Upper lobe of right lung (tissue), 1 donor: ENCODE data around the gene DUSP6. TPM values are rescaled to one million over a fixed set of nuclear protein-coding genes. Genes with fewer than 3 reads are reported as not detected.

ENCODE experiments used
- ATAC-seq: fragments of 200-7000 bp; cut with Tn5 transposase; one replicate; pipeline ENCODE4 v1.9.1; 2020; ENCODE audit warnings: mild to moderate bottlenecking, moderate library complexity
- DNase-seq: peaks from one replicate; pipeline ENCODE4 v3.0.0-alpha.2; 2020
- H3K27ac ChIP-seq: fragments of 200-600 bp; one replicate; pipeline ENCODE4 v1.8.0; 2022
- H3K27me3 ChIP-seq: fragments of 200-600 bp; one replicate; pipeline ENCODE4 v1.8.0; 2022; ENCODE audit warnings: mild to moderate bottlenecking
- H3K36me3 ChIP-seq: fragments of 200-600 bp; one replicate; pipeline ENCODE4 v1.8.0; 2022
- H3K4me1 ChIP-seq: fragments of 200-600 bp; one replicate; pipeline ENCODE4 v1.8.0; 2022
- H3K4me3 ChIP-seq: fragments of 200-600 bp; one replicate; pipeline ENCODE4 v1.8.0; 2022; ENCODE audit warnings: mild to moderate bottlenecking
- H3K9me3 ChIP-seq: fragments of 200-600 bp; one replicate; pipeline ENCODE4 v1.8.0; 2022
- CTCF ChIP-seq: fragments of 200-600 bp; IDR thresholded peaks from one replicate; pipeline ENCODE4 v1.8.0; 2022; ENCODE audit warnings: antibody characterized with exemption
- intact Hi-C: fragments of 100-400 bp; cut with DNase I; formaldehyde crosslinking; loops from one replicate; pipeline ENCODE4 v1.11.0; 2022
- total RNA-seq: library from RNA; stranded (reverse); fragmentation: NEBNext Ultra II Directional; extraction: Animal tissue kit (Norgen Biotek cat#: 25700); gene quantifications from one replicate; pipeline ENCODE4 v1.2.1, GENCODE V29; 2021
- donor health status: DM: no; HTN: yes; CAD: no; lungs with severe emphysema.

DUSP6 gene
- total RNA-seq, 1 donor from 2014 or later, result 110 TPM

GRCh38 chr12:89356069-89356665, 3.9 kb upstream of the DUSP6 start:
- DNase-seq, result no peak
- Histone ChIP-seq H3K4me3 (no peak overlapping the region), H3K36me3 (no peaks in the 10 kb centered on the region), H3K27me3 (no peaks in the 10 kb centered on the region), H3K4me1 (peaks cover 20% of the 10 kb centered on the region), H3K9me3 (no peaks in the 10 kb centered on the region), H3K27ac (no peak overlapping the region)
- no peak for TF ChIP-seq CTCF
- intact Hi-C loops, result loop anchor here (10.0 kb wide), 2 partner anchors 99 to 301 kb away; no protein-coding TSS in a partner anchor
- ATAC-seq, result no peak

- peak overlapping the region; percentile 72 for H3K4me3 ChIP-seq
- H3K9me3 ChIP-seq, result no peaks in the 10 kb centered on the region
- H3K27ac ChIP-seq, result peak overlapping the region; percentile 99
- TF ChIP-seq CTCF, result no peak
- ATAC-seq, result no peak
- intact Hi-C loops, result loop anchor here (10.0 kb wide), 2 partner anchors 99 to 301 kb away; no protein-coding TSS in a partner anchor
- H3K4me1 ChIP-seq, result peaks cover 20% of the 10 kb centered on the region
- no peak for DNase-seq
- no peaks in the 10 kb centered on the region for H3K27me3 ChIP-seq
- H3K36me3 ChIP-seq, result peaks cover 2% of the 10 kb centered on the region
Observed at GRCh38 chr12:89355243-89356068, 3.2 kb upstream of the DUSP6 start.

GRCh38 chr12:89354612-89355067, 2.3 kb upstream of the DUSP6 start:
- peaks cover 20% of the 10 kb centered on the region for H3K4me1 ChIP-seq
- no peaks in the 10 kb centered on the region for H3K9me3 ChIP-seq
- peak overlapping the region; percentile 99 for H3K27ac ChIP-seq
- no peak for TF ChIP-seq CTCF
- H3K4me3 ChIP-seq, result peak overlapping the region; percentile 72
- no peaks in the 10 kb centered on the region for H3K27me3 ChIP-seq
- no peak for ATAC-seq
- DNase-seq, result no peak
- intact Hi-C loops, result loop anchor here (10.0 kb wide), 2 partner anchors 100 to 300 kb away; no protein-coding TSS in a partner anchor
- peaks cover 8% of the 10 kb centered on the region for H3K36me3 ChIP-seq

- Histone ChIP-seq H3K4me3 (peak overlapping the region; percentile 72), H3K27ac (peak overlapping the region; percentile 99), H3K27me3 (no peaks in the 10 kb centered on the region), H3K36me3 (peaks cover 14% of the 10 kb centered on the region), H3K4me1 (peaks cover 24% of the 10 kb centered on the region), H3K9me3 (no peaks in the 10 kb centered on the region)
- TF ChIP-seq CTCF, result no peak
- intact Hi-C loops, result loop anchor here (10.0 kb wide), 2 partner anchors 101 to 299 kb away; no protein-coding TSS in a partner anchor
- ATAC-seq (peak; percentile 72), DNase-seq (peak; percentile 96)
Observed at GRCh38 chr12:89353823-89354611, 1.7 kb upstream of the DUSP6 start.

- Histone ChIP-seq H3K4me1 (peaks cover 31% of the 10 kb centered on the region), H3K27me3 (no peaks in the 10 kb centered on the region), H3K36me3 (peaks cover 21% of the 10 kb centered on the region), H3K27ac (peak overlapping the region; percentile 99), H3K4me3 (peak overlapping the region; percentile 72), H3K9me3 (no peaks in the 10 kb centered on the region)
- DNase-seq (peak; percentile 92), ATAC-seq (peak; percentile 70)
- intact Hi-C loops, result loop anchor here (10.0 kb wide), 2 partner anchors 101 to 299 kb away; no protein-coding TSS in a partner anchor
- TF ChIP-seq CTCF, result no peak
Observed at GRCh38 chr12:89353188-89353822, 1.0 kb upstream of the DUSP6 start.
